Activated T-cell treated with anti-CD3 and anti-CD28 coated beads for 1 hour (primary cell): ENCODE data around the gene TOR1B.

Experiments
- DNase-seq: peaks from one replicate; pipeline ENCODE4 v3.0.0-alpha.2; 2020; ENCODE audit warnings: low read depth

The TOR1B gene

DNA sequence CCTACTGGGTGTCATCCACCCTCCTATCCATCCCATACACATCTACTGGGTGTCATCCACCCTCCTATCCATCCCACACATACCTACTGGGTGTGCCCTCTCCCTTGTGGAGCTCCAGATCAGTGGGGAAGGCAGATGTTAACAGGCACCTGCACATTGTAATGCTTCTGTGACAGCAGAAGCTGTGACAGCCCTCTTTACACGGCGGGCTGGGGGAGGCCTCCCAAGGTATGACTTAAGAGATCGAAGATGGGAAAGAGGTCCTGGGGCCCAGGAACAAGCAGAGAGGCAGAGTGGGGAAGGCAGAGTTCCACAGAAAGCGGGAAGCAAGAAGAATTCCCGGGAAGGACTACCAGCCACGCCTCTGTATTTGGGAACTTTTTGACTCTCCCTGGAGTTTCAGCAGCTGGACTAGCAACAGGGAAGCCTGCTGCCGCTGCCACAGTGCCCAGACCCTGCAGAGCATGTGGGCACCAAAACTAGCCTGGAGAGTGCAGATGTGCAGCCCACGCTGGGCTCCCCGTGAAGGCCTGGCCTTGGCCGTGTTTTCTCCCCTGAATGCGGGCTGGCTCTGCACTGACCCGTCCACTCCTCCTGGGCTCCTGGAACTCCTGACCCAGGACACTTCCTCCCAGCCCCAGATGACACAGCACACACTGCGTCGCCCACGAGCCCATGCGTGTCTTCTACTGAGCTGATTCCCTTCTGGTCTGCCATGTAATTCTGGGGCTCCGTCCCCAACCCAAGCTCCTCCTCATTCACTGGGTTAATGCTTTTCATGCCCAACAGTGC is 11.6 kb downstream of the TOR1B start:
- no peak for DNase-seq

DNA sequence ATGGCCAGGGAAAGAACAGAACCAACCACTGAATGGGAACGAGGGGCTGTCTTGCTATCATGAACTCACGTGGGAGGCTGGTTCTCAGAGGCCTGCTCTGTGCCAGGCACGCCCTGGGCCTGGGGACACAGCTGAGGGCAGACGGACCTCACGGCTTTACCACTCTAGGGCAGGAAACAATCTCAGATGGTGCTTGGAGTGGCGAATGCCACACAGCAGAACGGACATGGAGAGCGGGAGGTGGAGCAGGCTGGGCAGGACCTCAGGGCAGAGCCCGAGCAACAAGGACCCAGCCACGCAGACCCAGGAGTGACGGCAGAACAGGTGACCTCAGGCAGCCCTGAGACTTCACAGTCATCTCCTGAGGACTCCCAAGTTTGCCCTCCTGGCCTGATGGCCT is 12.3 kb downstream of the TOR1B start:
- no peak for DNase-seq

DNA sequence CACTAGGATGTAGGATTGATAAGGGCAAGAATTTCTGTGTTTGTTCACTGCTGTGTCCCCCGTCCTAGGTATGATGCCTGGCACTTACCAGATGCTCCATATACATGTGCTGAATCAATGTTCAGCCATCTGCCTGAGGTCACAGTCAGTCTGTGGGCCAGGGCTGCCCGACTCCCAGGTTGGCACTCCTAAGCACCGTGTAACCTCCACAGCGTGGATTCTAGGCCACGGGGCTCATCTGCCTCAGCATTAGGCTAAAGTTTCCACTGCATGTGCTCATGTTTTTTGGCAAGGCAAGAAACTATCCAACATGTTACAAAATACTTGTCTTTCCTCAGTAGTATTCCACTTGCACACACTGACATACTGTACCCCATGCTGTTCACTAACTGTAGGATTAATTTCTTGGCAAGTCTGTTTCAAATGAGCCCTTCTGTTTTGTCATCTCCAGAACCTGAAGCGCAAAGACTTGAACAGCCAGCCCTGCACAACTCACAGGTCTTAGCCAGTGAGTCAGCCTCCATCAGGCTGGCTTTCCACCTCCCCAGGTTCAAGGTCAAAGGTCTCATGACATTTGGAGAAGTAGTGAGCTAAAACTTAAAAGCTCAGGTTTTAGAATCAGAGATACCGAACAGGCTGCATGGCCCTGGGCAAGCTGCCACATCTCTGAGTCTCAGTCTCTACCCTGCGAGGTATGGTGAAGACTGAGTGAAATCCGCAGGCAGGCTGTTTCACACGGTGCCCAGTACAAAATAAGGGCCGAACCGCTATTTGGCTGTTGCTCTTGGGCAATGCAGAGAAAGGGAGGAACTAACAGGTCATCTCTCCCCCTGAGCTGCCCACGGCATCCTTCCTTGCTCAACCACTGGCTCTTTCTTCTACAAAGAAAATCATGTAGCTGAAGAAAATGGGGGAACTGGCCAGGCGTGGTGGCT is 13.8 kb downstream of the TOR1B start:
- no peak for DNase-seq

DNA sequence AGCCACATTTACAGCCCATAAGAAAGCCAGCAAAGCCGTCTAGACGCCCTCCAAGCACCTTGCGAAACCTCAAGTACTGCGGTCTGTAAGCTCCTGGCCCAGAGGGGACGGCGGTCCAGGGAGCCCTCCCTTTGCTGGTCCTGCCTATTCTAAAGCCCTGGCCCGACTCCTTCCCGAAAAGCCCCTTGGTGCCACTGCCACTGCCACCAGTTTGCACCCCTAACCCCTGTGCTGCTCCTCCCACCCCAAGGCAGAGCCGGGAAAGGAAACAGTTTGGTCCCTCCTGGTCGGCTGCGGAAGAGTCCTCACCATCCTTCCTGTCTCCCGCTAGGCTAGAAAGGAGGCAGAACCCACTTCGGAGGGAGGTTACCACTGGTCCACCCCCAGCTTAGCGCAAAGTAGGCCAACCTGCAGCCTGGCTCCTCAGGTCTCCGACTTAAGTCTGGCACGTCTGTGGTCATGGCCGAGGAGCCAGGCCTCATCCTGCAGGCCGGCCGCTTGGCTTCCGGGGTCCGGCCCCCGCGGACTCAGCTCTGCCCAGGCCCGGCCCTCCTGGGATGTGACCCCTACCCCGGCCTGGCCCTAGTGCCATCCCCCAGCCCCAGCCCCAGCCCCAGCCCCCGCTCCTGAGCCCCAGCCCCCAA is 20.0 kb downstream of the TOR1B start:
- no peak for DNase-seq

DNA sequence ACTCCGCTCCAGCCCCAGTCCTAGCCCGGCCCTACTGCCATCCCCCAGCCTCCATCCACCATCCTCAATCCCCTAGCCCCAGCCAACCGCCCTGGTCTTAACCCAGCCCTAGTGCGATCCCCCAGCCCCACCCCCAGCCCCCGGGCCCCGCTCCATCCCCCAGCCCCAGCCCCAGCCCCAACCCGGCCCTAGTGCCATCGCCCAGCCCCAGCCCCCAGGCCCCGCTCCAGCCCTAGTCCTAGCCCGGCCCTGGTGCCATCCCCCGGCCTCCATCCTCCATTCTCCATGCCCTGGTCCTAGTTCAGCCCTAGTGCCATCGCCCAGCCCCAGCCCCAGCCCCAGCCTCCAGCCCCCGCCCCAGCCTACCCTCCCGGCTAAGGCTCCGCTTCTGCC is 20.6 kb downstream of the TOR1B start:
- no peak for DNase-seq

DNA sequence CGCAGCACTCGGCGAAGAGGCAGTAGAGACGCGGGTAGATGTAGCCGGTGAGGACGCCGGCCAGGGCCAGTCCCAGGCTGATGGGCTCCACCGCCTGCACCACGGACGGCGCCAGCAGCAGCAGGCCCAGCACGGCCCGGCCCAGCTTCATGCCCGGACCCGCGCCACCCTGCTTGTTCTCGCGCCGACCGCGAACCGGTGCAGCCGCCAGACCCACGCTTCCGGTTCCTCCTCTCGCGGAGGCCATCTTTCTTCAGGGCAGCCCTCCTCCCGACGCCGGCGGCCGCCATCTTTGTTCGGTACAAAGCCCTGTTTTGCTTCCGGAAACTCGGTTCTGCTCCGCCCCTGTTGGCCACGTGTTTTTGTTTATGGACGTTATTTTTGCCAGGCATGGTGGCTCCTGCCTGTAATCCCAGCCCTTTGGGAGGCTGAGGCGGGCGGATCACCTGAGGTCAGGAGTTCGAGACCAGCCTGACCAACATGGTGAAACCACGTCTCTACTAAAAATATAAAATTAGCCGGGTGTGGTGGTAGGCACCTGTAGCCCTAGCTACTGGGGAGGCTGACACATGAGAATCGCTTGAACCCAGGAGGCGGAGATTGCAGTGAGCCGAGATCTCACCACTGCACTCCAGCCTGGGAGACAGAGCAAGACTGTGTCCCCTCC is 21.1 kb downstream of the TOR1B start, which contains the start of gene TOR1A:
Gene TOR1A (minus strand): TSS at position 202 of the 667 bp plus-strand sequence. CDS start 51 bp downstream, at position 151.
- peak; percentile 85 for DNase-seq

DNA sequence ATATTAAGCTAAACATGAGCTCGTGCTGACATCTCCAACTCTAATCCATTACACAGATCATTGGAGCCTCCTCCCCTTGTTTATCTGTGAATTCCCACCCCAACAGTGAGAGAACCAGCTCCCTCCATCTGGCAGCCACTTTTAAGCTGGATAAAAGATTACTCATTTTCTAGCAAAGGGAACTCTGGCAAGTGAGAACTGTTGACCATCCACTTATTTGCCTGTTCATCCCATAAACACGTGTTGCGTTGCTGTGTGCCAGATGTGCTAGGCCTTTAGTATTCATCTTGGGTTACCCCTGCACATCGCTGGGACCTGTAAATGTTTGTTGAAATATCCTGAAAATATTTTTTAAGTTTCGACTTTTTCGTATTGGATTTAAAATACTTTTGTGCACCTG is 23.4 kb downstream of the TOR1B start:
- DNase-seq = no peak

DNA sequence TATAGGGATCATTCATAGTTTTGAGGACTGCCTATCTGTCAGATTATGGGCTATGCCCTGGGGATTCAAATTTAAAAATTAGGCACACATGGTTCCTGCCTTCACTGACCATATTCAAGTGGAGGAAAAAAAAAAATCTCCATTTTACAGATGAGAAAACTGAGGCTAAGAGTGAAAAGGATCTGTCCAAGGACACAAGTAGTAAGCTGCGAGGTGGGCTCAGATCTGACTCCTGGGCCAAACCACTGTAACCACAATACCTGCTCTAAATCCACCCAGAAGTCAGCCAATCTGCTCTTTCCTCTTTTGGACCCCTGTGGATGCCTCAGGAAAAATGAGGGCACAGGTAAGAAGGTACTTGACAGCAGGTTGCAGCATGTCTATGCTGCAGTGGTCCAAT is 23.8 kb downstream of the TOR1B start:
- DNase-seq = no peak

DNA sequence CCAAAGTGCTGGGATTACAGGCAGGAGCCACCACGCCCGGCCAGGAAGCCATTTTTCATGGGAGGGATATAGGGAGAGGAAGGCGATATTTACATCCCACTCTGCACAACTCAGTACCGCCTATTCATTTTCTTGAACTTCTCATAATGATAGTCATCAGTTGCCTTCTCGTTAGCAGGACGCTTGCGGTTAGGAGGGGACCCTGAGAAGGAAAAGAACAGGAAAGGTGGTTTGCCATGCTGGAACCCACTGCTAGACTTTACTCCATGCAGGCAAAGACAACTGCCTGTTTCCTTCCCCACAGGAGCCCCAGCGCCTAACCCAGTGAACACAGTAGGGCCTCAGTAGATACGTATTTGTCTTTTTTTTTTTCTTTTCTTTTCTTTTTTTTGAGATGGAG is 25.1 kb downstream of the TOR1B start:
- no peak for DNase-seq

DNA sequence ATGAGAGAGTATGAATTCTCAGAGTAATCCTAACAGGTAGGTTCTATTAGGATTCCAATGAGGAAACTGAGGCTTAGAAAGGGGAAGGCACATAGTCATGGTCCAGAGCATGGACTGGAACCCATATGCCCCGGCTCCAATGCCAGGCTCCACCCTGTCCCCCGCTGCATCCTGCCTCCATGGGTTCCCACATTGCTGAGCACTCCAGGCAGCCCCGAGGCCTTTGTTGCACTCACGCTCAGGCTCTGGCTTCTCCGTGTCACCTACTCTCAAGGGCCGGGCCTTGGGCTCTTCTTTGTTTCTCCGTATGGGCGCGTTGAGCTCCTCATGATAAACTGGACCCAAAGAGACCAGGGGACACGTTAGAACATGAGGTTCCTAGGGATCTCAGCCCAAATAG is 26.0 kb downstream of the TOR1B start:
- no peak for DNase-seq

DNA sequence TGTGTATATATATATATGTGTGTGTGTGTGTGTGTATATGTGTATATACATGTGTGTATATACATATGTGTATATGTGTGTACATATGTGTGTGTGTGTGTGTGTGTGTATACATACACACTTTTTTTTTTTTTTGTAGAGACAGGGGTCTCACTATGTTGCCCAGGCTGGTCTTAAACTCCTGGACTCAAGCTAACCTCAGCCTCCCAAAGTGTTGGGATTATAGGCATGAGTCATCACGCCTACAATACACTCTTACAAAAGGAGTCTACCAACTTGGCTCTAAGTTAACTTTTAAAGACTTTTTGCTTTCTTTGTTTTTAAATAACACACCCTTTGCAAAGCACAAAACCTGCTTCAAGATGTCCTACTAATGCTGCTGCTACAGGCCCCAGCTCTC is 30.0 kb downstream of the TOR1B start:
- no peak for DNase-seq

DNA sequence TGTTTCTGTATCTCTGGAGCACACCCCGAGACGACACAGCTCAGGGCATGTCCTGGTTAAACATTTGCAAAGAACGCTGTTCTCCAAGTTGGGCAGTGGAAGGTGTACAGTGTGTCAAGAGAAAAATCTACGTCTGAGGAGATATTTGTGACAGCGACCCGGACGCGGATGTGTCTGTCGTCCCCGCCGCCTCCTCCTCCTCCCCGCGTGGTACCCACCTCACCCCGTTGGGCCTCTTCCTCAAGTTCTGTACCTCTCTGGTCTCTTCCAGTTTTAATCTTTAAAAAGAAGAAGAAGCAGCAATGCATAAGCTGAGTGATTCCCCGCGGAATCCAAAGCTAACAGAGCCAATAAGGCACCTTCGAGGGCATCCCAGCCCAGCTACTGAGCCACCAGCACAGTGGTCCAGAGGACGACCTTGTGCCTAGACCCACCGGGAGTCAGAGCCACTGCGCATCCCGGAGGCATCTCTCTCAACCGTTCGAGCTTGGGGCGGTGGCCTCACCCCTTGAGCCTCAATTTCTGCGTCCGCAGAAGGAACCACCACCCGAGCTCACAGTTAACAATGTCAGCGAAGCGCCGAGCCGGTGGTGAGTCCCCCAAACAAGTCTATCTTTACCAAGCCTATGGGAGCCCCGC is 31.6 kb downstream of the TOR1B start:
- DNase-seq = no peak

DNA sequence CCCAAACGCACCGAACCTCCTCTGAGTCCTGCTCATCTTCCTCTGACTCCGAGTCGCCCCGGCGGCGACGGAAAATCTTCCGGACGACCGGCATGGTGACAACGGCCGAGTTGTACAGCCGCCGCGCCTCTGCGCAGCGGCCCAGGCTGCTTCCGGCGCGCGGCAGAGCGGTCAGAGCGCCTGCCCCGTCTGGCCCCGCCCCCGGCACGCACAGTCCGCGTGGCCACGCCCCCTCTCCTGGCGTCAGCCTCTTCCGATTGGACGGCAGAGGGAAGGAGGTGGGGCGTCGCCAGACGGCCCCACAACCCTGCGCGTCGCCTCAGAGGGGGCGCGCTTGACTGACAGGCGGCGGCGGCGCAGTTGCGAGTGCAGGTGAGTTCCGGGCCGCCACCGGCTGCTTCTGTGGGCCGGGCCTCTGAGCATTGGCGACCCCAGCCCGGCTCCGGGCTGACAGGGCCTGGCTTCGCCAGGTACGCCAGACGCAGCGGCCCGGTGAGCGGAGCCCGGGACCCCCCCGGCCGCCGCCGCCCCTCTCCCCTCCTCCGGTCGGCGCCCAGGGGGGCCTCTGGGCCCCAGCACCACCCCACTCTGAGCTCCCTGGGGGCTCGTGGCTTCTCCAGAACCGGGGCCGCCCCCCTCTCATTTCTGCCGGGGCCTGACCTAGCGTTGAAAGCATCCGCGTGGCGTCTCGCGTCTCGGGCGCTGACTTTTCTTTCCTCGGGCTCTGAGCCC is 32.3 kb downstream of the TOR1B start, which contains the start of the genes C9orf78 and USP20:
Gene C9orf78 (minus strand): TSS at position 148 of the 732 bp plus-strand sequence. CDS start 54 bp downstream, at position 94.
Gene USP20 (plus strand): TSS at position 331 of the 732 bp plus-strand sequence. CDS start 17,098 bp downstream, outside the sequence.
- peak; percentile 98 for DNase-seq

DNA sequence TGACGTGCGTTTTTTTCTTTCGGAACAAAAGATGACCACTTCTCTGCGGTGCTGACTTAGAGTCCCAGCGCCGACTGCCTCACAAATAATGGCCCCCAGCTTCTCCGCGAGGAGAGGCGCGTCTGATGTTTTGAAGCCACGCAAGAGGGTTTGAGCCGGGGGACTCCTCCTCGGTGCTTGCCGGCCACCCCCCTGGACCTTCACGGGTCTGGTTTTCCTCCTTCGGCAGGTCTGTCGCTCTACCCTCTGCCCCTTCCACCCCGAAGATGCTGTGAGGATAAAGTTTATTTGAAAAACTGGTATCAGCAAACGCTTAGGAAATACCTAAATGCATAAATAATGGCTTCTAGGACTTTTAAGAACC is 32.9 kb downstream of the TOR1B start:
- DNase-seq = no peak

DNA sequence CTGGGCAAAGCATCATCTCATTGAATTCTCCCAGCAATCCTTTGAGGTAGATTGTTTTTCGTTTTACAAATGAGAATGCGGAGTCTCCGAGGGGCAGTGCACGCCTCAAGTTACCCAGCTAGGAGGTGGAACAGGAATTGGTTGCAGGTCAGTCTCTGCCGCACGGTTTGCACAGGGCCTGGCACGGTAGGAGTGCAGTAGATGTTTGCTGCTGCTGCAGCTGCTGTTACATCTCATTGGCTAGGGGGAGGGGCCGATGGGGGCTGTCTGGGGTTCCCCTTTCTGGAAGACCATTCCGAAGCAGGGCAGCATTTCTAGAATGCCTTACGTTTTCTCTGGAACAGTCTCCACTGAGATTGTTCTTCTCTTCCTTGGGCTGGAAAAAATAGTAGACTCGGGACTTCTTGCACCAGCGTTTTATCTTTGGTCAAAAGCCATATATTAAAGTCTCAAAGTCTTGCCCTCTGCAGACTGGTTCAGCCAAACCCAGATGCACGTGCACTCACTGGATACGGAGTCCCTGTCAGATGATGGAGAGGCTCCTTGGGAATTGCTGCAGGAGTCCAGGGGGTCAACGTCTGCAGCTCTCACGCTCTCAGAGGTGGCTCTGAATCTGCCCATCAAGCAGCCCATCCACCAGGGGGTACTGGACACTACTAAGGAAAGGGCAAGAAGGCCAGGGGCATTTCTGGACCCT is 33.5 kb downstream of the TOR1B start:
- no peak for DNase-seq

DNA sequence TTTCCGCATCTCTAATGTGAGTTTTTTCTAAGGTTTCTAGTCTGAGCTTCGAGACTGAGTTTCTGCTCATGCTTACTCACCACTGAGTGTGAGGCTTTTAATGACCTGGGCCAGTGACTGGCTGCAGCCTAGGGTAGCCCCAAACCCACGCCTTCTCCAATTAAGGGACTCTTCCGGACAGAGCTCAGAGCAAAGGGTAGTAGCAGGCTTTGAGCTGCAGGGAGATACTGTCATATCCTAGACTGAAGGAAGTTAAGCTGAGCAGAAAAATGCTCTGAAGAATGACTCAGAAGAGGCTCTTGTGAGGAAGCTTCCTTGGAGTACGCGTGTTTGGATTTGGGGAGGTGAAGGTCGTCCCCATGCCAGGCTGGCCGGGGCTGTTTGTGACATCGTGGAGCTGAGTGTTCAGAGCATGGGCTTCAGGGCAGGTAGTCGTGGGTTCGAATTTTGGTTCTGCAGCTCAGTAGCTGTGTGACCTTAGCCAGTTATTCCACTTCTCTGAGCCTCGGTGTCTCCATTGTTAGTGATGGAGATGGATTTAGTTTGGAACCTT is 35.8 kb downstream of the TOR1B start:
- no peak for DNase-seq

DNA sequence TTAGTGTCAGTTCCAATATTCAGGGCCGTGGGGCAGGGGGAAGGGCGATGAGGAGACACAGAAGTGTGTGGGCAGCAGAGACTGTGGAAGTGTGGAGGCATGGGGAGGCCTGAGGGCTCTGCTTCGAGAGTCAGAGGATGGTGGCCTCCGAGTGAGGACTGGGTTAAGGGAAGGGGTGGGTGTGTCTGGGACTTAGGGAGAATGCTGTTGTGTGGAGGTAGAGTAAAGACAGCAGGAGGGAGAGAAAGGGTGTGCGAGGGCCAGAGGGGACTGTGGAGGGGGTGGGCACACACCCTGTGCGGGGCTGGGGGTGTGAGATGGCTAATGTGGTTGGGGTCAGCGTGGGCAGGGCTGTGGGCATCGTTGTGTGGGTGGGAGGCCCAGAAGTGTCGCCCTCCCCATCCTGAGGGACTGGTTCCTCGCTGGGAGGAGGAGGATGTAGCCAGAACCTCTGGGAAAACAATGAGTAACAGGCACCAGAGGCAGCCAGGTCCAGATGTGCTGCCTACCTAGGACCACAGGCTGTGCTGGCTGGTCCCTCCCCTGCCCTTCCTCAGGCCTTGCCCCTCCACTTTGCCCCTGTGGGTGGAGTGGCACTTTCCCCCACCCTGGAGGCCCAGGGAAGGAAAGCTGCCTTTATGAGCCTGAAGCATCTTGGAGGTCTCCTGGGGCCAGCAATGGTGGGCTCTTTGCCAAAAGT is 36.5 kb downstream of the TOR1B start:
- DNase-seq = no peak

DNA sequence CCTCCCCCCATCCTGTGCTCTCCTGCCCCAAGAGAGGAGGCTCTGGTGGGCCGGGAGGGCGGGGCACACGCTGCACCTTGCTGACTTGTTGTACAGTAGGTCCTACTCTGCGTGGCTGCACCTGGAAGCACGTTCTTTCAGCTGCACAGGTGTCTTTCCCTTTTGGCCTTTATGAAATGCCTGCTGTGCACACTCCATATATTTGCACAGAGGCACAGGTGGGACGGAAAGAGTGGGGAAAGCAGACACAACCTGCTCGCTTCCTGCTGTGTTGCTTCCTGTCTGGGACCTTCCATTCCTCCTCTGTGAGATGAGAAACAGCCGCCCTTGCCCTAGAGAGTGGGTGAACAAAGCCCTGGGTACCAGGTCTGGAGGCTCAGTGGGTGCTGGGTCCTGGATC is 37.0 kb downstream of the TOR1B start:
- no peak for DNase-seq

DNA sequence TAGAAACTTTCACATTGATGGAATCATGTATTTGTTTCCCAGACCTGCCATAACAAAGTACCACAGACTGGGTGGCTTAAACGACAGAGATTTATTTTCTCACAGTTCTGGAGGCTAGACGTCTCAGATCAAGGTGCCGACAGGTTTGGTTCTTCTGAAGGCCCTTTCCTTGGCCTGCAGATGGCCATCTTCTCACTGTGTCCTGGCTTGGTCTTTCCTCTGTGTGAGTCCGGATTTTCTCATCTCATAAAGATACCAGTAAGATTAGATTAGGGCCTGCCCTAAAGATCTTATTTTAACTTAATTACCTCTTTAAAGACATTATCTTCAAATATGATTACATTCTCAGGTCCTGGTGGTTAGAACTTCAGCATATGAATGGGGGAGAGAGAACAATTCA is 38.1 kb downstream of the TOR1B start:
- no peak for DNase-seq
